NCI-H2081 treated with DMSO at 0.1 percent for 48 hours (cell line): Measurements from ENCODE around the gene CLDN11.

Source experiments
- DNase-seq: peaks from one replicate; lab custom pipeline; 2025; lab: John Stamatoyannopoulos, UW

CLDN11 gene

GRCh38 chr3:170470063-170471016, 51.7 kb downstream of the CLDN11 start:
- no peak for DNase-seq

- DNase-seq, result no peak
Measured at GRCh38 chr3:170471149-170471548, 52.5 kb downstream of the CLDN11 start.

- no peak for DNase-seq
Measured at GRCh38 chr3:170473358-170473757, 54.7 kb downstream of the CLDN11 start.

GRCh38 chr3:170475092-170475685, 56.5 kb downstream of the CLDN11 start:
- DNase-seq, result no peak

GRCh38 chr3:170476291-170476690, 57.6 kb downstream of the CLDN11 start:
- DNase-seq, result no peak

- no peak for DNase-seq
Measured at GRCh38 chr3:170477395-170477794, 58.7 kb downstream of the CLDN11 start.

- no peak for DNase-seq
Measured at GRCh38 chr3:170480111-170480510, 61.4 kb downstream of the CLDN11 start.

- DNase-seq, result no peak
Measured at GRCh38 chr3:170482199-170482598, 63.5 kb downstream of the CLDN11 start.

- no peak for DNase-seq
Measured at GRCh38 chr3:170483485-170484262, 65.0 kb downstream of the CLDN11 start.
